ENCODE measurements around the gene LARGE2.

DNA sequence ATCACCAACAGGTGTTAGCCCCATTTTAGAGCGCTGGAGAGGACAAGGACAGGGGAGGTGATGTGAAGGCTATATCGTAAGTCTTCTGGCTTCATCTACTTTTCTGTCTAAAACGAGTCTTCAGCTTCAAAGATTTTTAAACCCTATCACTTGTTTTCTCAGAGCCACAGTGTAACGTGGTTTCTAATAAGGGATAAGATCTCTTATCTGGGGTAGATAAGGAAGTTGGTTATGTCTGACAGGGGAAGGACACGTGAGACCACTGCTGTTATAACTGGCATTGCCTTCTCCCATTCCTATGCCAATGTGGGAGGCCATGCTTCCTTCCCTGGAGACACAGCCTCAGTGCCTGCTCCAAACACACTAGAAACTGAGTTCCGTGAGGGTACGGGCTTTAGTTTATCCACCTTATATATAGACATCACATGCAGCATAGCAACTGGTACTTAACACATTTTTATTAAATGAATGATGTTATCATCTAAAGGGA is 39.3 kb downstream of the LARGE2 start:
- TF ChIP-seq, protein P1, sequence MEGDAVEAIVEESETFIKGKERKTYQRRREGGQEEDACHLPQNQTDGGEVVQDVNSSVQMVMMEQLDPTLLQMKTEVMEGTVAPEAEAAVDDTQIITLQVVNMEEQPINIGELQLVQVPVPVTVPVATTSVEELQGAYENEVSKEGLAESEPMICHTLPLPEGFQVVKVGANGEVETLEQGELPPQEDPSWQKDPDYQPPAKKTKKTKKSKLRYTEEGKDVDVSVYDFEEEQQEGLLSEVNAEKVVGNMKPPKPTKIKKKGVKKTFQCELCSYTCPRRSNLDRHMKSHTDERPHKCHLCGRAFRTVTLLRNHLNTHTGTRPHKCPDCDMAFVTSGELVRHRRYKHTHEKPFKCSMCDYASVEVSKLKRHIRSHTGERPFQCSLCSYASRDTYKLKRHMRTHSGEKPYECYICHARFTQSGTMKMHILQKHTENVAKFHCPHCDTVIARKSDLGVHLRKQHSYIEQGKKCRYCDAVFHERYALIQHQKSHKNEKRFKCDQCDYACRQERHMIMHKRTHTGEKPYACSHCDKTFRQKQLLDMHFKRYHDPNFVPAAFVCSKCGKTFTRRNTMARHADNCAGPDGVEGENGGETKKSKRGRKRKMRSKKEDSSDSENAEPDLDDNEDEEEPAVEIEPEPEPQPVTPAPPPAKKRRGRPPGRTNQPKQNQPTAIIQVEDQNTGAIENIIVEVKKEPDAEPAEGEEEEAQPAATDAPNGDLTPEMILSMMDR (IDR thresholded peaks at IDR 0.05 in 8 of 11, conservative IDR thresholded peaks at IDR 0.05 in 3 of 11), result no peak
- TF ChIP-seq POLR2AphosphoS5 (IDR thresholded peaks at IDR 0.05), result no peak
- no peak for TF ChIP-seq POLR2A (IDR thresholded peaks at IDR 0.05)
